Activated T-cell treated with anti-CD3 and anti-CD28 coated beads for 1 hour (primary cell): ENCODE results near the gene TRAF1.

Experiments
- DNase-seq: peaks from one replicate; pipeline ENCODE4 v3.0.0-alpha.2; 2020; ENCODE audit warnings: low read depth

The TRAF1 gene

DNA sequence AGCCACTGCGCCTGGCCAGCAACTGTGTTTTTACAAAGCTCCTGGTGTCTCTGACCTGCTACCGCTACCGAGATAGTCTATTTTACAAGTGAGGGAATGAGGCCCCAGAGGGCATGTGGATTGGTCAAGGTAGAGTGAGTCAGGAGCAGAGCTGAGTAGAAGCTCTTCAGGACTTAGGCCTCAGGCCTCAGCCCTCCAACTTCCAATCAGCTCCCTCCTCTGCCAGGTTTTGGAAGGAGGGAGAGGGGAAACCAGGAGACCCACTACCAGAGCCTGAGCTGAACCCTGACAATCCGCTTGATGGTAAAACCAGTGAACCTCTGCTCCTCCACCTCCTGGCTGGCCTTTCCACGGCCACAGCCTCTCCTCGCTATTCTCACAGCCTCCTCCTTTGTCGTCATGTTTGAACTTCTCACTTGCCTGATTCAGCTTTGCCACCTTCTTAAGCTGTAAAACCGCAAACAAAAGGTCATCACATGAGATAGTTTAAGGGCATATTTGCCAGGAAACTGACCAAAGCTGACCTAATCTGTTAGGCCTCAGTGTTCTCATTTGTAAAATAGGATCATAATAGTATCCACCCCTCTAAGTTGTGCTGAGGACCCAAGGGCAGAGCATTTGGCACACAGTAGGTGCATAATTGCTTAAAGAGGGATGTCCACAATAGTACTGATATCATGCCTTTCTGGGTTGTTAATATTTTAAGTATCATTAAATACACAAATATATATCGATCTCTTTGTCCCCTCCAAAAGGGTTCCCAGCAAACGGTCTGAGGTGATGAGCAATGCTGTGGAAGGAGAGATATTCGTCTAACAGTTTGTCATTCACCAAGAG, 1.7 kb downstream of the TRAF1 start:
- DNase-seq = peak; percentile 24

DNA sequence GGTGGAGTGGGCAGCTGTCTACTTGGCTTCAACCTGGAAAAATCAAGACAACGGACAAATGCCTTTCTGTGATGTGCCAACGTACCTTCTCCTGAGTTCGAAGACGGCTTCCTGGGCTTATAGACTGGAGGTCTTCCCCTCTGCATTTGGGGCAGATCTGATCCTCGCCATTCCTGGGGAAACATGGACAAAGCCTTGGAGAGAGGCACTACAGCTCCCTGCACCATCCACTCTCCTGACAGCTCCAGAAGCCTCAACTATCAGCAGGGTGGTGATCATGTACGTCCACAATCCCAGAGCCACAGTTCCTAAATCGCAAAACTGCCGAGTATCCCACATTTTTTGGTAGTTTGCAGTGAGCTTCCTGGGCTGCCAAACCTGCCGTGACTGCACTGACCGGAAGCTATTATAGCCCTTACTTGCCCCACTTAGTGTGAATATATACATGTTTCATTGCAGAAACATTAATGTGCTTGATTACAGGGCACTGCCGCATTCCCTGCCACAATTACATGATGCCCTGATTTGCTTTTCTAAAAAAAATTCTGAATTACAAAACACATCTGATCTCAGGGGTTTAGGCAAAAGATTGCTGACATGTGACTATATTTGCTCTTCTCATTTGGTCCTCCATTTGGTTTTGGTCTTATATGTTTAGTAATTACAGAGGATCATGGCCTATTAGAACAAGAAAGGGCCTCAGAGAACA, 2.8 kb downstream of the TRAF1 start:
- no peak for DNase-seq

GRCh38 chr9:120922404-120923195, 4.0 kb downstream of the TRAF1 start:
- no peak for DNase-seq

- no peak for DNase-seq
Measured at GRCh38 chr9:120921661-120922181, 4.9 kb downstream of the TRAF1 start.

- DNase-seq = peak; percentile 19
Measured at GRCh38 chr9:120920806-120921178, 5.8 kb downstream of the TRAF1 start.

- no peak for DNase-seq
Measured at GRCh38 chr9:120919843-120920805, 6.5 kb downstream of the TRAF1 start.

DNA sequence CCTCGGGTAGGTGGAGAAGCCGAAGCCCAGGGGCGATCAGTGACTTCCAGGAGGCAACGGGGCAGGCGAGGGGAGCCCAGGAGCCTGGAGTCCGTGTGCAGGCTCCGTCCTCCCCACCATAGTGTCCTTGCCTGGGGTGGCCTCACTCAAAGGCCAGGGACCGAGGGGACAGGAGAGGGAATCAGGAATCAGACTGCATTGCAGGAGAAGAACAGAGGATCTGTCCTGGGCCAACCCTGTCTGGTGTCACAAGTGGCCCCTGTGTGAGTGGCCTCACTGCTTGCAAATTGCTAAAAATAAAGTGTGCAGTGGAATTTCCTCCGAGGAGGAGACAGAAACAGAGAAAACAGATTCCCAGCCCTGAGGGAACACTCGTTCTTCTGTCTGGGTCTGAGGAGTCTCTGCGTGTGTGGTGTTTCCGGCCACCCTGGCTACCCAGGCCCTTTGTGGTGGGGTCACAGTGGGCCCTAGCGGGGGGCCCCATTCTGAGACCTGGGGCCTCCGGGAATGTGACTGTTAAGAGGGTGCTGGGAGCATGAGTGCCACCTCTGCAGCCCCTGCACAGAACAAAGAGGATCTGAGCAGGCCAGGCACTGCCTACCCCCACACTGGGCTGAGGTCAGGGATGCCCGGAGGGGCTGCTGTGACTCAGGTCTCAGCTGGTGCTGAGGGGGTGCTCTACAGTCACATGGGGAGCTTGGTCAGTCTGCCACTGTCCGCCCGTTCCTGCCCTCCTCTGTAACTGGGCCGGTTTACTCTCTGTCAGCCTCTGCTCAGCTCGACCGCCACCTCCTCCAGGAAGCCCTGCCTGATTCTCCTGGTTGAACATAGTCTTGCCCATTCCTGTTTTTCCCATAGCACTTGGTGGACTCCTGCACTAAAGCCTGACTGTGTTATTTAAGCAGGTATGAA, 7.4 kb downstream of the TRAF1 start:
- peak; percentile 28 for DNase-seq

GRCh38 chr9:120917929-120918762, 8.4 kb downstream of the TRAF1 start:
- no peak for DNase-seq

- no peak for DNase-seq
Measured at GRCh38 chr9:120916991-120917880, 9.4 kb downstream of the TRAF1 start.

DNA sequence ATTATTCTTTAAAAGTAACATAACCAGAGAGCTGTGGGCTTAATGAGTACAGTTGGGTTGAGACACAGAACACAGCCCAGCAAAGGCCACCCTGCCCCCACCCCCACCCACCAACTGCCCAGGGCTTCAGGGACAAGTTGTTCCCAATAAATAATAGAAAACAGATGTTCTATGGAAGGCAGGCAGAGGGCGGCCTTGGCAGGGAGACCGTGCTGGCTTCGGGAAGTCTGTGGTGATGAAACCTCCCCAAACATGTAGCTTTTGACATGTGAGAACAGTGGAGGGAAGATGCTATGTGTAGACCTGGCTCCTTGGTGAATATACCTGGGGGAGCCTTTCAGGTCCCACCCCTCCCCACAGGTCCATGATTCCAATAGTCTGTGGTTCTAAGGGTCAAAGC, 10.0 kb downstream of the TRAF1 start:
- DNase-seq = no peak

DNA sequence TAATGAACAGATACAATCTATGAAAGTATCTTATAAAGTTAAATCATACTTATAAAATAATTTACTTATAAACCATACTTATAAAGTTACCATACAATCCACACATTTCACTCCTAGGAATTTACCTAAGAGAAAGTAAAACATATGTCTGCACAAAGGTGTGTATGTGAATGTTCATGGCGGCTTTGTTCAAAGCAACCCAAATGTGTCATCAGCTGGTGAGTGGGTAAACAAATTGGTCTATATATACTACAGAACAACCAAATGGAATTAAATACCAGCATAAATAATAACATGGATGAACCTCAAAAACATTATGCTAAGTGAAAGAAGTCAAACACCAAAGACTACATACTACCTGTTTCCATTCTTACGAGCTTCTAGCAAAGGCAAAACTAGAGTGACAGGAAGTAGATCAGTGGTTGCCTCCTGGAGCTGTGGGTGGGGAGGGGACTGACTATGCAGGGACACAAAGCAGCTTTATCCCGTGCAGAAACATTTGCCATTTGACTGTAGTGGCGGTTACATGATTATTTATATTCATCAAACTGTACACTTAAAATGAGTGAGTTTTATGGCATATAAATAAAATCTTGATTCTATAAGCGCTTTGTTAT, 10.6 kb downstream of the TRAF1 start:
- peak; percentile 38 for DNase-seq

DNA sequence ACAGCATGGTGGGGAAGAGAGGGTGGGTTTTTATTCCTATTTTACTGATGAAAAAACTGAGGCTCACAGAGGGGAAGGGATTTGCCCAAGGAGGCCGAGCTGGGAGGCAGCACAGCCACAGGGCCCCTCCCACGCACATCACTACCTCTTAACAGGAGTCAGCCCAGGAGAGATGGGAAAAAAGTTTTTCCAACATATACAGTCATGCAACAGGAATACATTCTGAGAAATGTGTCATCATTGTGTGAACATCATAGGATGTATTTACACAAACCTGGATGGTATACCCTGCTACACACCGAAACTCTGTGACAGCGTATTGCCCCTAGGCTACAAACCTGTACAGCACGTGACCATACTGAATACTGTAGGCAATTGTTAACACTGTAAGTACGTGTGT, 11.6 kb downstream of the TRAF1 start:
- DNase-seq = no peak

DNA sequence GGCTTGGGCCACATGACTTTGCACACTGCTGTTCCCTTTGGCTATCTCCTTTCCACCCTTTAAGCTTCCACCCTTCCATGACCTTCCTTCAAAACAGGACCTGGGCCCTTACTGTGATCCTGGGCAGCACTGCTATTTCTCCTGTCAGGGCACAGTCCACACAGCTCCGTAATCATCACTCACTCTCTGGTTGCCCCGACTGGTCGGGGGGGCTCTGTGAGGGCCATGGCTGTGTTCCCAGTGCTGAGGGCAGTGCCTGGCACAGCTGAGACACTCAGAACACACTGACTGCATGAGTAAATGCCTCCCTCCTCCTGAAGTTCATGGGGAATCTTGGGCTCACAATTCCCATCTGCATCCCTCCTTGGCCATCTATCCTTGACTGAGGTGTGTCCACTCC, 12.2 kb downstream of the TRAF1 start:
- DNase-seq = peak; percentile 25

DNA sequence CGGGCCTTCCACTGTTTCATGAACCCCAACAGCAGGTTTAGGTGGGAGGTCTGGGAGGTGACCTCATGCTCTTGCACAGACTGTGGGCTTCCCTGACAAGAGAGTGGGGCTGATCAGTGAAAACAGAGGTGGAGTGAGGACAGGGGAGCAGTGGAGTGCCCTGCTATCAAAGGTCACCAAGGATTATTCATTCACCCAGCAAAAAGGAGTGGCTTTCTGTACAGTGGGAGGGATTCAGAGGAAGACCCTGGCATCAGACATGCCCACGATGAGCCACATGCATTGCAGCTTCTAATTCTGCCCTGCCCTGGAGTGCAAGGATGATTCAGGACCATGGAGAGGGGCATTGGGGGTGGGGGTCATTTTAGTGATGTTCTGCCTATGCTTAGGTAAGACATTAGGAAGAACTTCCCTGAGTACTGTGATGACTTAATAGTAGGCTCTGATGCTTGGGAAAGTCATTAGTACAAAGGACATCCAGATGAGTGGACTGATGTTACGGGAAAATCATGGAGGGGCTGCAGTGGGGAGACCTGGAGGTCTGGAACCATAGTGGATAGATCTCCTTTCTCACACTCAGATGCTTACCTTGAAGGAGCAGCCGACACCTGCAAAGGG, 12.8 kb downstream of the TRAF1 start:
- DNase-seq = peak; percentile 39

GRCh38 chr9:120912958-120913646, 13.5 kb downstream of the TRAF1 start:
- DNase-seq = peak; percentile 22

DNA sequence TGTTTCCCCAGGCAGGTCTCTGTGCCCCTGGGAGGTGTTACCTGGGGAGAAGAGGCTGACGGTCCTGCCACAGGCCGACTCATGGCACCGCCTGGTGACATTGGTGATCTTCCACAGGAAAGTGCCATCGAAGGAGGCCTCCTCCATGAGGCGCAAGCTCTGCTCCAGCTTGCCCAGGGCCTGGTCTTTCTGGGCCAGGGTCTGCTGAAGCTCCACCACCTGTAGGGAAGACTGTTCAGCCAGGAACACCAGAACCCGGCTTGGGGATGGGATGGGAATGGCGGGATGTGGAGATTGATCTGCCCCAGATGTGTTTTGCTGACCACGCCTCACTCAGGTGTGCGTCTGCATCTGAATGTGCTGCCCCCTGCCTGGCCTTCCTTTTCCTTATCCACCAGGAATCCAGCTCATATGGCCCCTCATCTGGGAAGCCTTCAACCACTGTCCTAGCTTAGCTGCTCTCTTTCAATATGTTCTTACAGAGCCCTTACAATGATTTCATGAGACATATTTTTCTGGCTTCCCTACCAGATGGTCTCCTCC, 15.2 kb downstream of the TRAF1 start:
- DNase-seq = no peak
